Endodermal cell (in vitro differentiated cells): ENCODE measurements around the gene TEC. TPM values are rescaled to one million over a fixed set of nuclear protein-coding genes. Genes with fewer than 3 reads are reported as not detected.

ENCODE experiments used
- DNase-seq: peaks from one replicate; pipeline ENCODE4 v3.0.0-alpha.2; 2017
- H3K27ac ChIP-seq: 2 replicates; pipeline ENCODE4 v1.5.1; 2013; ENCODE audit warnings: mild to moderate bottlenecking, low read depth, low read length, moderate library complexity
- H3K27me3 ChIP-seq: 2 replicates; pipeline ENCODE4 v1.6.1; 2013; ENCODE audit warnings: mild to moderate bottlenecking, low read length, moderate library complexity; ENCODE audit not compliant: insufficient read depth, control insufficient read depth, poor library complexity, severe bottlenecking
- H3K36me3 ChIP-seq: 2 replicates; pipeline ENCODE4 v1.7.0; 2013; ENCODE audit warnings: mild to moderate bottlenecking, low read length, moderate library complexity; ENCODE audit not compliant: control insufficient read depth, insufficient read depth
- H3K4me1 ChIP-seq: one replicate; pipeline ENCODE4 v1.7.0; 2013; ENCODE audit warnings: low read length; ENCODE audit not compliant: control insufficient read depth, insufficient read depth
- H3K4me3 ChIP-seq: 2 replicates; pipeline ENCODE4 v1.5.1; 2013; ENCODE audit warnings: mild to moderate bottlenecking, low read length, moderate library complexity
- H3K9ac ChIP-seq: 2 replicates; pipeline ENCODE4 v1.6.1; 2013; ENCODE audit warnings: mild to moderate bottlenecking, low read length, moderate library complexity; ENCODE audit not compliant: poor library complexity, severe bottlenecking; ENCODE audit errors: extremely low read depth
- H3K9me3 ChIP-seq: 2 replicates; pipeline ENCODE4 v1.6.1; 2013; ENCODE audit warnings: mild to moderate bottlenecking, low read length, moderate library complexity; ENCODE audit not compliant: control insufficient read depth
- H3K27ac Mint-ChIP-seq: 2 replicates; pipeline ENCODE4 v1.8.0; 2020; ENCODE audit warnings: mixed read lengths
- H3K27me3 Mint-ChIP-seq: 2 replicates; pipeline ENCODE4 v1.8.0; 2021; ENCODE audit warnings: mild to moderate bottlenecking, mixed read lengths; ENCODE audit not compliant: insufficient read depth
- H3K36me3 Mint-ChIP-seq: 2 replicates; pipeline ENCODE4 v1.8.0; 2020; ENCODE audit warnings: low read depth, mixed read lengths
- H3K4me1 Mint-ChIP-seq: 2 replicates; pipeline ENCODE4 v1.8.0; 2020; ENCODE audit warnings: mixed read lengths
- H3K4me3 Mint-ChIP-seq: 2 replicates; pipeline ENCODE4 v1.8.0; 2020; ENCODE audit warnings: mild to moderate bottlenecking, moderate library complexity, mixed read lengths
- H3K9me3 Mint-ChIP-seq: 2 replicates; pipeline ENCODE4 v1.8.0; 2020; ENCODE audit warnings: mild to moderate bottlenecking, mixed read lengths
- WGBS, 2 experiments: methylation state at CpG; one replicate each; pipeline versions ENCODE4 v1.1.5 to v1.1.7; 2013; ENCODE audit warnings: missing lambda C conversion rate in 2 of 2, mixed read lengths in 1 of 2; ENCODE audit not compliant: insufficient coverage in 1 of 2, insufficient read length in 1 of 2; 5-methylcytosine and 5-hydroxymethylcytosine counted together
- total RNA-seq, 2 donors: library from RNA; stranded (reverse); fragmentation: NEBNext Ultra II Directional in 1 of 2; extraction: Animal tissue kit (Norgen Biotek cat#: 25700) in 1 of 2; gene quantifications; 2 replicates in 1 of 2; 3 replicates in 1 of 2; pipeline ENCODE4 v1.2.1, GENCODE V29; 2021
- TF ChIP-seq, protein P1 (sequence below): fragments of 200-600 bp; sonication (generic); conservative IDR thresholded peaks from 2 replicates; pipeline ENCODE4 v1.5.0; 2021; ENCODE audit warnings: antibody characterized with exemption, mild to moderate bottlenecking

TEC gene
- total RNA-seq, 2 donors from 2014 or later: 3.8 to 5.4 TPM

GRCh38 chr4:48116582-48116981 is 153.1 kb downstream of the TEC start:
- Histone ChIP-seq H3K9ac (no peak overlapping the region), H3K4me1 (peaks cover 7% of the 10 kb centered on the region), H3K27me3 (no peaks in the 10 kb centered on the region), H3K4me3 (no peak overlapping the region), H3K36me3 (no peaks in the 10 kb centered on the region), H3K27ac (no peak overlapping the region), H3K9me3 (no peaks in the 10 kb centered on the region)
- TF ChIP-seq, protein P1, sequence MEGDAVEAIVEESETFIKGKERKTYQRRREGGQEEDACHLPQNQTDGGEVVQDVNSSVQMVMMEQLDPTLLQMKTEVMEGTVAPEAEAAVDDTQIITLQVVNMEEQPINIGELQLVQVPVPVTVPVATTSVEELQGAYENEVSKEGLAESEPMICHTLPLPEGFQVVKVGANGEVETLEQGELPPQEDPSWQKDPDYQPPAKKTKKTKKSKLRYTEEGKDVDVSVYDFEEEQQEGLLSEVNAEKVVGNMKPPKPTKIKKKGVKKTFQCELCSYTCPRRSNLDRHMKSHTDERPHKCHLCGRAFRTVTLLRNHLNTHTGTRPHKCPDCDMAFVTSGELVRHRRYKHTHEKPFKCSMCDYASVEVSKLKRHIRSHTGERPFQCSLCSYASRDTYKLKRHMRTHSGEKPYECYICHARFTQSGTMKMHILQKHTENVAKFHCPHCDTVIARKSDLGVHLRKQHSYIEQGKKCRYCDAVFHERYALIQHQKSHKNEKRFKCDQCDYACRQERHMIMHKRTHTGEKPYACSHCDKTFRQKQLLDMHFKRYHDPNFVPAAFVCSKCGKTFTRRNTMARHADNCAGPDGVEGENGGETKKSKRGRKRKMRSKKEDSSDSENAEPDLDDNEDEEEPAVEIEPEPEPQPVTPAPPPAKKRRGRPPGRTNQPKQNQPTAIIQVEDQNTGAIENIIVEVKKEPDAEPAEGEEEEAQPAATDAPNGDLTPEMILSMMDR: no peak
- H3K9me3 Mint-ChIP-seq: no peaks in the 10 kb centered on the region
- H3K4me1 Mint-ChIP-seq: peaks cover 14% of the 10 kb centered on the region
- 47 to 78% methylated on average over 3 of the region's 3 CpGs for WGBS, 2 experiments
- no peaks in the 10 kb centered on the region for H3K27me3 Mint-ChIP-seq
- no peak overlapping the region for H3K4me3 Mint-ChIP-seq
- H3K36me3 Mint-ChIP-seq: no peaks in the 10 kb centered on the region
- H3K27ac Mint-ChIP-seq: no peak overlapping the region
- DNase-seq: peak; percentile 59

- H3K9me3 ChIP-seq: no peaks in the 10 kb centered on the region
- no peaks in the 10 kb centered on the region for H3K36me3 ChIP-seq
- H3K9me3 Mint-ChIP-seq: no peaks in the 10 kb centered on the region
- H3K27ac ChIP-seq: no peak overlapping the region
- no peaks in the 10 kb centered on the region for H3K36me3 Mint-ChIP-seq
- H3K27me3 Mint-ChIP-seq: no peaks in the 10 kb centered on the region
- DNase-seq: no peak
- peaks cover 14% of the 10 kb centered on the region for H3K4me1 Mint-ChIP-seq
- H3K27ac Mint-ChIP-seq: no peak overlapping the region
- 98 to 100% methylated on average over 3 to 6 of the region's 6 CpGs for WGBS, 2 experiments
- TF ChIP-seq, protein P1: no peak
- no peak overlapping the region for H3K4me3 ChIP-seq
- no peak overlapping the region for H3K4me3 Mint-ChIP-seq
- no peaks in the 10 kb centered on the region for H3K27me3 ChIP-seq
- H3K4me1 ChIP-seq: peaks cover 7% of the 10 kb centered on the region
- H3K9ac ChIP-seq: no peak overlapping the region
Observed at GRCh38 chr4:48114412-48114811, 155.2 kb downstream of the TEC start.

GRCh38 chr4:48112017-48112667 is 157.5 kb downstream of the TEC start:
- peak; percentile 45 for DNase-seq
- Mint-ChIP-seq H3K4me3 (no peak overlapping the region), H3K36me3 (no peaks in the 10 kb centered on the region), H3K4me1 (peaks cover 14% of the 10 kb centered on the region), H3K27me3 (no peaks in the 10 kb centered on the region), H3K27ac (no peak overlapping the region), H3K9me3 (no peaks in the 10 kb centered on the region)
- no peaks in the 10 kb centered on the region for H3K36me3 ChIP-seq
- no peaks in the 10 kb centered on the region for H3K9me3 ChIP-seq
- H3K9ac ChIP-seq: no peak overlapping the region
- peaks cover 7% of the 10 kb centered on the region for H3K4me1 ChIP-seq
- WGBS, 2 experiments: 84 to 87% methylated on average over 4 to 8 of the region's 8 CpGs
- H3K27ac ChIP-seq: no peak overlapping the region
- H3K4me3 ChIP-seq: no peak overlapping the region
- TF ChIP-seq, protein P1: no peak
- no peaks in the 10 kb centered on the region for H3K27me3 ChIP-seq
